Duodenal mucosa (tissue), 2 donors: ENCODE measurements around the gene NLGN1.

Source experiments
- H3K27ac ChIP-seq: one replicate; pipeline ENCODE4 v1.7.0; 2013; ENCODE audit warnings: low read depth, low read length
- H3K27me3 ChIP-seq, 2 donors: one replicate each; pipeline ENCODE4 v1.7.0; 2013; ENCODE audit warnings: low read length in 2 of 2, control low read depth in 1 of 2; ENCODE audit not compliant: insufficient read depth in 2 of 2, control insufficient read depth in 1 of 2
- H3K36me3 ChIP-seq, 2 donors: one replicate each; pipeline ENCODE4 v1.7.0; 2013; ENCODE audit warnings: low read length in 2 of 2, control low read depth in 1 of 2; ENCODE audit not compliant: insufficient read depth in 2 of 2, control insufficient read depth in 1 of 2
- H3K4me1 ChIP-seq, 2 donors: one replicate each; pipeline ENCODE4 v1.7.0; 2013; ENCODE audit warnings: low read length in 2 of 2, control low read depth in 1 of 2; ENCODE audit not compliant: insufficient read depth in 2 of 2, control insufficient read depth in 1 of 2
- H3K4me3 ChIP-seq, 2 donors: one replicate each; pipeline ENCODE4 v1.7.0; 2013; ENCODE audit warnings: low read length in 2 of 2, low read depth in 1 of 2
- H3K9ac ChIP-seq, 2 donors: one replicate each; pipeline ENCODE4 v1.7.0; 2013; ENCODE audit warnings: low read length in 2 of 2, low read depth in 1 of 2
- H3K9me3 ChIP-seq, 2 donors: one replicate each; pipeline ENCODE4 v1.7.0; 2013; ENCODE audit warnings: low read length in 2 of 2, control low read depth in 1 of 2; ENCODE audit not compliant: control insufficient read depth in 1 of 2

NLGN1 gene

DNA sequence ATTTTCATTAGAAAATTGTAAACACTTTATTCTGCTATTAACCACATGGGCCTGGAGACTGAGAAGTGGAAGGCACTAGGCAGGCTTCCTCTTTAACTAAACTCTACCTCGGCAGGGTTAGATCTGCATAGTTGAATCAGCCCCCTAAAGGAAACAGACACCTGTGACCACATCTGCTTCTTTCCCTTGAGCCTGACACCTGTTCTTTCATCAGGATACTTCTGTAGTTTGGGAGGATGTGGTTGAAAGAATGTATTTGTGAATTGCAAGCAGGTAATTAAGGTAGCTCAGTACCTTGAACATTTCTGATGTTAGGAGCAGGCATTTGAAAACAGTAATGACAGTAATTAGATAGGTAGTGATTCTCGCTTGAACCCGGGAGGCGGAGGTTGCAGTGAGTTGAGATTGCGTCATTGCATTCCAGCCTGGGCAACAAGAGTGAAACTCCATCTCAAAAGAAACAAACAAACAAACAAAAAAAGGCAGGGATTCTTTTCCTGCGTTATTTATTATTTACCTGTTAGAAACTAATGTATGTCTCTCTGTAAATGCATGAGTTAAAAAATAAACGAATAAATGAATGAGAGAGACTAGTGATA is 468.5 kb downstream of the NLGN1 start:
- Histone ChIP-seq H3K4me1 (no peaks in the 10 kb centered on the region), H3K36me3 (no peaks in the 10 kb centered on the region), H3K4me3 (no peak overlapping the region), H3K9ac (no peak overlapping the region), H3K9me3 (no peaks in the 10 kb centered on the region), H3K27me3 (no peaks in the 10 kb centered on the region), H3K27ac (no peak overlapping the region)

DNA sequence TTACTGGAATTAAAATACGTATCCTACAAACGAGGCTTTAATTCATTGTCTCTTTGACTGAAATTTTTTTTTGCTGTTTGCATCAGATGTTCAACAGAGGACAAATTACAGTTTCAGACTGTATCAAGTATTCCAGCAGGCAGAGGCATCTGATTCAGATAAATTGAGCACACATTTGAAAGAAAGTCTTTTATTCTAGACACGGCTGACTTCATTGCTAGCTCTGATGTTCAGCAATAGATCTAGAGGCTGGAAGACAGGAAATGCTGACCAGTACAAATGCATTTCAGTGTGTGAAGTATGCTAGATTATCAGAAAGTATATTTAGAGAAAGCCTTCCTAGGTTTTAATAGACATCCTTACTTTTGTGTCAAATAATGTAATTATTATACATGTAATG is 472.2 kb downstream of the NLGN1 start:
- Histone ChIP-seq H3K36me3 (no peaks in the 10 kb centered on the region), H3K4me3 (no peak overlapping the region), H3K27me3 (no peaks in the 10 kb centered on the region), H3K9ac (no peak overlapping the region), H3K4me1 (no peaks in the 10 kb centered on the region), H3K27ac (no peak overlapping the region), H3K9me3 (no peaks in the 10 kb centered on the region)

DNA sequence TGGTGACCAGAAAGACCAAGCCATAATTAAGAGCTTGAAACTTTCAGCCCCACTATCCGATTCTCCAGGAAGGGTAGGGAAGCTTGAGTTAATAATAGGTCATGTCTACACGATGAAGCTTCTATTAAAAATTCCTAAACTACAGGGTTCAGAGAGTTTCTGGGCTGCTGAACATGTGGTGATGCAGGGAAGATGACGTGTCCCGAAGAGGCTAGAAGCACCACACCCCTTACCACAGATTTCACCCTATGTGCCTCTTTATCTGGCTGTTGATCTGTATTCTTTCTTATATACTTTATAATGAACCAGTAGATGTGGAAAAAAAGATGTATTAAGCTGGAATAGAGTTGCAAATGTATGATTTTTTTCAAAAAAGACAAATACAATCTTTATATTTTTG is 473.4 kb downstream of the NLGN1 start:
- Histone ChIP-seq H3K9me3 (no peaks in the 10 kb centered on the region), H3K4me1 (no peaks in the 10 kb centered on the region), H3K27me3 (no peaks in the 10 kb centered on the region), H3K4me3 (no peak overlapping the region), H3K36me3 (no peaks in the 10 kb centered on the region), H3K27ac (no peak overlapping the region), H3K9ac (no peak overlapping the region)

DNA sequence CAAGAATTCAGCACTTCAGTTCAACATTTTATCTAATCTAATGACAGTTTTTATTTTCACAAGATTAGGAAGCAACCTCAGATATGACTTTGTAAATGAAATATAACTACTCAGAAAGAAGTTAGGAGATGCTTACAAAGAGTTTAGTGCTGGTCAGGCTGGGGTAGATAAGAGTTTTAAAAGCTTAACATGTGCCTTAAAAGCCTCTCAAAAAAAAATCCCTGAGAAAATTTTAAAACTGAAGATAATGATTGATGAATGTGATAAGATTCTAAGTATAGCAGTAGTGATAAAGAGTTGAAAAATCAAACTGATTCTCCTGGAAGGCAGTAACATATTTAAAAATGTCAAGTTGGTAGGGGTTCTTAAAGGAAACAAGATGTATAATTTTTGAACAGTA is 478.2 kb downstream of the NLGN1 start:
- Histone ChIP-seq H3K36me3 (no peaks in the 10 kb centered on the region), H3K4me3 (no peak overlapping the region), H3K4me1 (no peaks in the 10 kb centered on the region), H3K27me3 (no peaks in the 10 kb centered on the region), H3K9me3 (no peaks in the 10 kb centered on the region), H3K27ac (no peak overlapping the region), H3K9ac (no peak overlapping the region)

DNA sequence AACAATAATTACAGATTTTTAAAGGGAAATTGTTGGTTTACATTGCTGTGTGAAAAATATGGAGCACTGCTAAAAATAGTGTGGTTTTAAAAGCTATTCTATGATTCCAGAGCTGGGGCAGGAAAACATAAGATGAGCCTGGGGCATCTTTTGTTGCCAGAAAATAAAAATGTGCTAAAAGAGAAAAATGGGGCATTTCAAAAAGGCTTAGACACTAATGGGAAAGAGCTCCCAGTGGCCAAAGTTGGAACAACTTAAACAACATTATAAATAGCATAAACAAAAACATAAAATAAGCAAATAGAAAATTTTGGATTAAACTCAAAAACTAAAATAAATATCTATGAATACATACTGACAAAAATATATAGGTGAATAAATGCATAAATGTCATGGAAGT is 478.9 kb downstream of the NLGN1 start:
- Histone ChIP-seq H3K36me3 (no peaks in the 10 kb centered on the region), H3K4me3 (no peak overlapping the region), H3K4me1 (no peaks in the 10 kb centered on the region), H3K9ac (no peak overlapping the region), H3K27ac (no peak overlapping the region), H3K27me3 (no peaks in the 10 kb centered on the region), H3K9me3 (peaks cover 0 to under 1% of the 10 kb centered on the region in 2 donors)

DNA sequence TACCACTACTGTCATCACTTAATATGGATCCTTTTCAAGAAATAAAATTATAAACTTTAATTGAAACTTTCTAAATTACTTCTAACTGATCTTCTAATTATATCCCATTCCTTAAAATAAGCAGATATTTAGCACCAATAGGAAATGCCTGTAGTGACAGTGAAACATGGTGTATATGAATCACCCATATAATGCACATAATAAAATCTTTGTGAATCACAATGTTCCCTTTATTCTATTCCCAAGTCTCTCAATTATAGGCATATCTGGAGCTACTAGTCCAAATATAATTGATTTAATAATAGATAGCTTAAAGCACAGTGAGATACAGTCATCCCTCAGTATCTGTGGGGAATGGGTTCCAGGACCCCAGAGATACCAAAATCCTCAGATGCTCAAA is 490.3 kb downstream of the NLGN1 start:
- no peaks in the 10 kb centered on the region for H3K4me1 ChIP-seq
- no peaks in the 10 kb centered on the region for H3K9me3 ChIP-seq
- H3K27ac ChIP-seq: no peak overlapping the region
- H3K4me3 ChIP-seq: no peak overlapping the region
- H3K9ac ChIP-seq: no peak overlapping the region
- no peaks in the 10 kb centered on the region for H3K27me3 ChIP-seq
- H3K36me3 ChIP-seq: no peaks in the 10 kb centered on the region

DNA sequence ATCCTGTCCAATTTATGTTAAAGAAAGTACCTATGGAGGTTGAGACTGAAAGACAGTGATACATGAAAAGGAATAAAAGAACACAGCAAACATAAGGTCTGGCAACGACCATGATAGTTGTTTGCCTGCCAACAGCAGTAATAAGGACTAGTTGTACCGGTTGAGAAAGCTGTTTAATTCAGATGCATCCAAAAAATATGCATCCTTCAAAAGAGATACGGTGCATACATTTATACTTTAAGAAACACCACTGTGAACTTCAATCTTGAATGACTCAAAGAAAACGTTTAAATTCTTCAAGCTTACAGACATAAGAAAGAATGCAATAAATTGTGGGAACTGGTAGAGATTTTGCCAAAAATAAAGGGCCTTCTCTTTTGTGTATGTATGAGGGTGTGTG is 492.1 kb downstream of the NLGN1 start:
- Histone ChIP-seq H3K36me3 (no peaks in the 10 kb centered on the region), H3K4me1 (no peaks in the 10 kb centered on the region), H3K27ac (no peak overlapping the region), H3K9ac (no peak overlapping the region), H3K9me3 (no peaks in the 10 kb centered on the region), H3K27me3 (no peaks in the 10 kb centered on the region), H3K4me3 (no peak overlapping the region)

DNA sequence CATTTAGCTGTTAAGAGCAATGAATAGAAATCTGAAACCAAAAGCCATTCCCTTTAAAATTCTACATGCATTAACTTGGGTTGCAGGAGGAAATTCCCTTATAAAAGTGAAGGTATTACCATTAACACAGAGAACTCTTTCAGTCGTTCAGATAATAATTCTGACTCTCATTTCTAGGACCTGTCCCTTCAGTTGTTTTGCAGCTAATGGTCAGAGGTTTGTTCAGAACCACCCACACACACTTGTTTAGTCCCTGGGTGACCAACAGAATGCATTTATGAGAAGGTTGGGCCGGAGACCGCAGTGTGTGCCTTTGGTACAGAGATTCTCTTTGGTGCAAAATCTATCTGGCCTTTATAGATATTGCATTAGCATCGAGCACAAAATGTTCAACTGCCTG is 492.5 kb downstream of the NLGN1 start:
- no peak overlapping the region for H3K9ac ChIP-seq
- H3K36me3 ChIP-seq: no peaks in the 10 kb centered on the region
- H3K9me3 ChIP-seq: no peaks in the 10 kb centered on the region
- no peak overlapping the region for H3K27ac ChIP-seq
- no peak overlapping the region for H3K4me3 ChIP-seq
- H3K27me3 ChIP-seq: no peaks in the 10 kb centered on the region
- no peaks in the 10 kb centered on the region for H3K4me1 ChIP-seq

DNA sequence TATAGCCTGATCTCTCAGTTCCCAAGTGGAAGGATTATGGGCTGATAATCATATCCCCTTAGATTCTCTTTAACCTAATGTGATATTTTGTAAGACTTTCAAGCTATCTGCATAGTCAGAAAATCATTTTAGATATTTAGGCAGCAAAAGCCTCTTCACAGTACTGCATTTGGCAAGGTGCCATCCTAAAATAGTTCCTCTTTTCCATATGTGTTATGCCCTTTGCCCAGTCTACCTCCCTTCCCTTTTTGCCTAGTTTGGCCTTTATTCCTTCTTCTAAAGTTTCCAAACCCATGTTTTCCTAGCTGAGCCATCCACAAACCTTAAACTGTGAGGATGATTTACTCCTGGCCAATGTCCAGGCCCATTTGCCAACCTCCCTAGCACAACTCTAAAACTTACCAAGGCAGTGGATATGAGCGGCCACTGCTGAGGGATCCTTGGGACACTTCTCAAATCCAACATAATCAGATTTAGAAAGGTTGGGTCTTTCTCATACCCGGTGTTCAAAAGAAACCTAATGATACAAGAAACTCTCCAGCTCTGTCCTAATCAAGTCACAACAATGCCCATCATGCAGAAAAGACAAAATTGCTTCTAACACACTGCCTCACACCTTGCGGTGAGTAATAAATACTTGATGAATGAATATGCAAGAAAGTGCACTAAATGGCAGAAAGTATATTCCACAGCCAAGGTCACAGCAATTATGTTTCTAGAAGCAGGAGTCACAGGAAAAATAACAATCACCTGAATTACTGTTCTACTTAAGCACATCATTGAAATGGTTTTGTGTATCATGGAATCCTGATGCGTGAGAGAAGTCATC is 493.9 kb downstream of the NLGN1 start:
- Histone ChIP-seq H3K27me3 (no peaks in the 10 kb centered on the region), H3K4me3 (no peak overlapping the region), H3K27ac (no peak overlapping the region), H3K4me1 (no peaks in the 10 kb centered on the region), H3K9ac (no peak overlapping the region), H3K36me3 (no peaks in the 10 kb centered on the region), H3K9me3 (no peaks in the 10 kb centered on the region)

DNA sequence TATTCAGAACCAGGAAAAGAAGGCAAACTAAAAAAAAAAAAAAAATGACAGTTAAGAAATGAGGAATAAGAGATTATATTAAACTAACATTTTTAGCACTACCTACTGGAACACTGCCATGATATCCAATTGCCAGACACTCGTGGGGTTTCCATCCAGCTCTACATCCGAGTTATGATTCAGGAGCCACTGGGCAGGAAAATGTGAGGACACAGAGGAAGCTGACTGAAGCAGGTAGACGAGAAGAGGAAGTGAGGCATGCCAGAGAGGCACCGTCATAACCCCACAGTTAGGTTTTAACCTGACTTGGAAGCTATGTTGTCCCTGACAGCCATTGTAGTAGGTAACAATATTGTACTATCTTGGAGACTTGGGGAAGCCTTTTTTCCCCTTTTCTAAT is 495.0 kb downstream of the NLGN1 start:
- Histone ChIP-seq H3K36me3 (no peaks in the 10 kb centered on the region), H3K9me3 (no peaks in the 10 kb centered on the region), H3K27ac (no peak overlapping the region), H3K4me3 (no peak overlapping the region), H3K4me1 (no peaks in the 10 kb centered on the region), H3K9ac (no peak overlapping the region), H3K27me3 (no peaks in the 10 kb centered on the region)
